GM23338 (cell line): ENCODE measurements around the gene CRX.
A peak's percentile ranks its signal among the peaks of the same experiment; 100 is the strongest.

Source experiments
- CREB1 ChIP-seq: fragments of 250-450 bp; sonication (Bioruptor Pico); IDR thresholded peaks from 2 replicates; pipeline ENCODE4 v1.5.0; 2020; ENCODE audit warnings: low read depth, mild to moderate bottlenecking, moderate library complexity
- EZH2 ChIP-seq: fragments of 200-600 bp; sonication (generic); IDR thresholded peaks from one replicate; pipeline ENCODE4 v1.8.0; 2017; ENCODE audit warnings: antibody characterized with exemption, mild to moderate bottlenecking, low read depth; ENCODE audit not compliant: unreplicated experiment
- JUNB ChIP-seq: IDR thresholded peaks from one replicate; pipeline ENCODE4 v1.6.1; 2016; ENCODE audit warnings: antibody characterized with exemption; ENCODE audit not compliant: unreplicated experiment
- POLR2AphosphoS5 ChIP-seq: IDR thresholded peaks from 2 replicates; pipeline ENCODE4 v1.6.1; 2016; ENCODE audit warnings: antibody characterized with exemption, low read depth
- ZNF331 ChIP-seq: fragments of 250-450 bp; sonication (Bioruptor Pico); IDR thresholded peaks from 2 replicates; pipeline ENCODE4 v1.5.0; 2020; ENCODE audit warnings: low read depth, mild to moderate bottlenecking, moderate library complexity
- TF ChIP-seq, protein P1 (sequence below), 2 experiments: fragments of 200-600 bp in 1 of 2; sonication (generic) in 1 of 2; conservative IDR thresholded peaks; 2 replicates each; pipeline versions ENCODE4 v1.5.1 to v1.6.1; 2016 to 2017; ENCODE audit warnings: antibody characterized with exemption in 2 of 2, low read depth in 2 of 2, mild to moderate bottlenecking in 2 of 2, moderate library complexity in 1 of 2
- TF ChIP-seq, protein P2 (sequence below): IDR thresholded peaks from 2 replicates; pipeline ENCODE4 v1.6.1; 2016; ENCODE audit warnings: antibody characterized with exemption
- TF ChIP-seq, protein P3 (sequence below): IDR thresholded peaks from one replicate; pipeline ENCODE4 v1.6.1; 2018; ENCODE audit warnings: antibody characterized with exemption; ENCODE audit not compliant: unreplicated experiment

DNA sequence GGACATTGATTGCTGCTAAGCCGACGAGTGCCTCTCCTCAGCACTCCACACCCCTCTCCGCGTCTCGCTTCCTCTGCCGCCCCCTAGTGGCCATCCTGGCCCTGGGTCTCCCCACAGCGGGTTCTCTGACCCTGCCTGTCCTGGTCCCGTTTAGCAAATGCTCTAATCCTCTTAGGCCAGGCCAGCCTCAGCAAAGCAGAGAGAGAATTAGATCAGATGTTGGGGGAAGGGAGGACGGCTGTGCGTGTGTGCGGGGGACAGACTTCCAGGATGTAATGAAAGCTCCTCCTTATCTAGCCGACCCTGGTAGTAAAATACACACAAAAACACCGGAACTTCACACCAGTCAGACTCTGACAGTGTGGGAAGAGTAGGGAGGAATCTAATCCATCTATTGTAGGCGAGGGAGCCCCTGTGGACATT lies 41.8 kb downstream of the CRX start:
- TF ChIP-seq, protein P1, sequence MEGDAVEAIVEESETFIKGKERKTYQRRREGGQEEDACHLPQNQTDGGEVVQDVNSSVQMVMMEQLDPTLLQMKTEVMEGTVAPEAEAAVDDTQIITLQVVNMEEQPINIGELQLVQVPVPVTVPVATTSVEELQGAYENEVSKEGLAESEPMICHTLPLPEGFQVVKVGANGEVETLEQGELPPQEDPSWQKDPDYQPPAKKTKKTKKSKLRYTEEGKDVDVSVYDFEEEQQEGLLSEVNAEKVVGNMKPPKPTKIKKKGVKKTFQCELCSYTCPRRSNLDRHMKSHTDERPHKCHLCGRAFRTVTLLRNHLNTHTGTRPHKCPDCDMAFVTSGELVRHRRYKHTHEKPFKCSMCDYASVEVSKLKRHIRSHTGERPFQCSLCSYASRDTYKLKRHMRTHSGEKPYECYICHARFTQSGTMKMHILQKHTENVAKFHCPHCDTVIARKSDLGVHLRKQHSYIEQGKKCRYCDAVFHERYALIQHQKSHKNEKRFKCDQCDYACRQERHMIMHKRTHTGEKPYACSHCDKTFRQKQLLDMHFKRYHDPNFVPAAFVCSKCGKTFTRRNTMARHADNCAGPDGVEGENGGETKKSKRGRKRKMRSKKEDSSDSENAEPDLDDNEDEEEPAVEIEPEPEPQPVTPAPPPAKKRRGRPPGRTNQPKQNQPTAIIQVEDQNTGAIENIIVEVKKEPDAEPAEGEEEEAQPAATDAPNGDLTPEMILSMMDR (conservative IDR thresholded peaks at IDR 0.05; ENCODE audit: low read depth in 2 of 2): peak; percentile 99
- TF ChIP-seq, protein P2, sequence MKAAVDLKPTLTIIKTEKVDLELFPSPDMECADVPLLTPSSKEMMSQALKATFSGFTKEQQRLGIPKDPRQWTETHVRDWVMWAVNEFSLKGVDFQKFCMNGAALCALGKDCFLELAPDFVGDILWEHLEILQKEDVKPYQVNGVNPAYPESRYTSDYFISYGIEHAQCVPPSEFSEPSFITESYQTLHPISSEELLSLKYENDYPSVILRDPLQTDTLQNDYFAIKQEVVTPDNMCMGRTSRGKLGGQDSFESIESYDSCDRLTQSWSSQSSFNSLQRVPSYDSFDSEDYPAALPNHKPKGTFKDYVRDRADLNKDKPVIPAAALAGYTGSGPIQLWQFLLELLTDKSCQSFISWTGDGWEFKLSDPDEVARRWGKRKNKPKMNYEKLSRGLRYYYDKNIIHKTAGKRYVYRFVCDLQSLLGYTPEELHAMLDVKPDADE: no peak
- TF ChIP-seq JUNB (no peak), CREB1 (CRISPR knock-in tag) (peak; percentile 62), POLR2AphosphoS5 (no peak), ZNF331 (CRISPR knock-in tag) (no peak), EZH2 (no peak)
- TF ChIP-seq, protein P3, sequence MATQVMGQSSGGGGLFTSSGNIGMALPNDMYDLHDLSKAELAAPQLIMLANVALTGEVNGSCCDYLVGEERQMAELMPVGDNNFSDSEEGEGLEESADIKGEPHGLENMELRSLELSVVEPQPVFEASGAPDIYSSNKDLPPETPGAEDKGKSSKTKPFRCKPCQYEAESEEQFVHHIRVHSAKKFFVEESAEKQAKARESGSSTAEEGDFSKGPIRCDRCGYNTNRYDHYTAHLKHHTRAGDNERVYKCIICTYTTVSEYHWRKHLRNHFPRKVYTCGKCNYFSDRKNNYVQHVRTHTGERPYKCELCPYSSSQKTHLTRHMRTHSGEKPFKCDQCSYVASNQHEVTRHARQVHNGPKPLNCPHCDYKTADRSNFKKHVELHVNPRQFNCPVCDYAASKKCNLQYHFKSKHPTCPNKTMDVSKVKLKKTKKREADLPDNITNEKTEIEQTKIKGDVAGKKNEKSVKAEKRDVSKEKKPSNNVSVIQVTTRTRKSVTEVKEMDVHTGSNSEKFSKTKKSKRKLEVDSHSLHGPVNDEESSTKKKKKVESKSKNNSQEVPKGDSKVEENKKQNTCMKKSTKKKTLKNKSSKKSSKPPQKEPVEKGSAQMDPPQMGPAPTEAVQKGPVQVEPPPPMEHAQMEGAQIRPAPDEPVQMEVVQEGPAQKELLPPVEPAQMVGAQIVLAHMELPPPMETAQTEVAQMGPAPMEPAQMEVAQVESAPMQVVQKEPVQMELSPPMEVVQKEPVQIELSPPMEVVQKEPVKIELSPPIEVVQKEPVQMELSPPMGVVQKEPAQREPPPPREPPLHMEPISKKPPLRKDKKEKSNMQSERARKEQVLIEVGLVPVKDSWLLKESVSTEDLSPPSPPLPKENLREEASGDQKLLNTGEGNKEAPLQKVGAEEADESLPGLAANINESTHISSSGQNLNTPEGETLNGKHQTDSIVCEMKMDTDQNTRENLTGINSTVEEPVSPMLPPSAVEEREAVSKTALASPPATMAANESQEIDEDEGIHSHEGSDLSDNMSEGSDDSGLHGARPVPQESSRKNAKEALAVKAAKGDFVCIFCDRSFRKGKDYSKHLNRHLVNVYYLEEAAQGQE: no peak
